Endodermal cell (in vitro differentiated cells): ENCODE data around the gene IDE. TPM values are rescaled to one million over a fixed set of nuclear protein-coding genes. Genes with fewer than 3 reads are reported as not detected.

Experiments
- DNase-seq: peaks from one replicate; pipeline ENCODE4 v3.0.0-alpha.2; 2017
- H3K27ac ChIP-seq: 2 replicates; pipeline ENCODE4 v1.5.1; 2013; ENCODE audit warnings: mild to moderate bottlenecking, low read depth, low read length, moderate library complexity
- H3K27me3 ChIP-seq: 2 replicates; pipeline ENCODE4 v1.6.1; 2013; ENCODE audit warnings: mild to moderate bottlenecking, low read length, moderate library complexity; ENCODE audit not compliant: insufficient read depth, control insufficient read depth, poor library complexity, severe bottlenecking
- H3K36me3 ChIP-seq: 2 replicates; pipeline ENCODE4 v1.7.0; 2013; ENCODE audit warnings: mild to moderate bottlenecking, low read length, moderate library complexity; ENCODE audit not compliant: control insufficient read depth, insufficient read depth
- H3K4me1 ChIP-seq: one replicate; pipeline ENCODE4 v1.7.0; 2013; ENCODE audit warnings: low read length; ENCODE audit not compliant: control insufficient read depth, insufficient read depth
- H3K4me3 ChIP-seq: 2 replicates; pipeline ENCODE4 v1.5.1; 2013; ENCODE audit warnings: mild to moderate bottlenecking, low read length, moderate library complexity
- H3K9ac ChIP-seq: 2 replicates; pipeline ENCODE4 v1.6.1; 2013; ENCODE audit warnings: mild to moderate bottlenecking, low read length, moderate library complexity; ENCODE audit not compliant: poor library complexity, severe bottlenecking; ENCODE audit errors: extremely low read depth
- H3K9me3 ChIP-seq: 2 replicates; pipeline ENCODE4 v1.6.1; 2013; ENCODE audit warnings: mild to moderate bottlenecking, low read length, moderate library complexity; ENCODE audit not compliant: control insufficient read depth
- H3K27ac Mint-ChIP-seq: 2 replicates; pipeline ENCODE4 v1.8.0; 2020; ENCODE audit warnings: mixed read lengths
- H3K27me3 Mint-ChIP-seq: 2 replicates; pipeline ENCODE4 v1.8.0; 2021; ENCODE audit warnings: mild to moderate bottlenecking, mixed read lengths; ENCODE audit not compliant: insufficient read depth
- H3K36me3 Mint-ChIP-seq: 2 replicates; pipeline ENCODE4 v1.8.0; 2020; ENCODE audit warnings: low read depth, mixed read lengths
- H3K4me1 Mint-ChIP-seq: 2 replicates; pipeline ENCODE4 v1.8.0; 2020; ENCODE audit warnings: mixed read lengths
- H3K4me3 Mint-ChIP-seq: 2 replicates; pipeline ENCODE4 v1.8.0; 2020; ENCODE audit warnings: mild to moderate bottlenecking, moderate library complexity, mixed read lengths
- H3K9me3 Mint-ChIP-seq: 2 replicates; pipeline ENCODE4 v1.8.0; 2020; ENCODE audit warnings: mild to moderate bottlenecking, mixed read lengths
- CTCF ChIP-seq: fragments of 200-600 bp; sonication (generic); conservative IDR thresholded peaks from 2 replicates; pipeline ENCODE4 v1.5.0; 2021; ENCODE audit warnings: antibody characterized with exemption, mild to moderate bottlenecking
- WGBS, 2 experiments: methylation state at CpG; one replicate each; pipeline versions ENCODE4 v1.1.5 to v1.1.7; 2013; ENCODE audit warnings: missing lambda C conversion rate in 2 of 2, mixed read lengths in 1 of 2; ENCODE audit not compliant: insufficient coverage in 1 of 2, insufficient read length in 1 of 2; 5-methylcytosine and 5-hydroxymethylcytosine counted together
- total RNA-seq, 2 donors: library from RNA; stranded (reverse); fragmentation: NEBNext Ultra II Directional in 1 of 2; extraction: Animal tissue kit (Norgen Biotek cat#: 25700) in 1 of 2; gene quantifications; 2 replicates in 1 of 2; 3 replicates in 1 of 2; pipeline ENCODE4 v1.2.1, GENCODE V29; 2021

IDE gene
- total RNA-seq, 2 donors from 2014 or later: 56.3 to 63.3 TPM

GRCh38 chr10:92505044-92505443 lies 68.8 kb downstream of the IDE start:
- no peak overlapping the region for H3K9ac ChIP-seq
- no peak overlapping the region for H3K27ac ChIP-seq
- TF ChIP-seq CTCF: no peak
- no peaks in the 10 kb centered on the region for H3K9me3 ChIP-seq
- H3K27me3 ChIP-seq: no peaks in the 10 kb centered on the region
- Mint-ChIP-seq H3K4me3 (no peak overlapping the region), H3K27ac (no peak overlapping the region), H3K4me1 (peaks cover 6% of the 10 kb centered on the region), H3K9me3 (no peaks in the 10 kb centered on the region), H3K27me3 (no peaks in the 10 kb centered on the region), H3K36me3 (peaks cover 48% of the 10 kb centered on the region)
- peaks cover 45% of the 10 kb centered on the region for H3K36me3 ChIP-seq
- no peak for DNase-seq
- no peak overlapping the region for H3K4me3 ChIP-seq
- peaks cover 8% of the 10 kb centered on the region for H3K4me1 ChIP-seq
- 86 to 89% methylated on average over 1 to 5 of the region's 5 CpGs for WGBS, 2 experiments

DNA sequence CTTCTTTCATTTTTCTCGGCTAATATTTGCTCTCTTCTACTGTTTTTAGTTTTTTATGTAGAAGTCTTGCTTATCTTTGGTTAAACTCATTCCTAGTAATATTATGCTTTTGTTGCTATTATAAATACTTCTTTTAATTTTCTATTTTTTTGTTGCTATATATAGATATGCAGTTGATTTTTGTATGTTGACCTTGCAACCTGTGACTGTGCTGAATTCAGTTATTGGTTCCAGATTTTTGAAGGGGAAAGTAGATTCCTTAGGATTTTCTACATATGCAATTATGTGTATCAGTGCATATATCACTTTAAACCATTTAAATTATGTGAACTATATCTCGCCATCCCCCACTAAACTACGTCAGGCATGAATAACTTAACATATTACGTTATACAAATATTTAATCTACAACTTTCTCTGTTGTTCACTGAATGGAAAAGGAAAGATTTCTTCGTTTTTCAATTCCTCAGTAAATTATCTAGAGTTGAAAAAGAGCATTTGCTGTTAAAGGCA lies 71.5 kb downstream of the IDE start:
- H3K27ac ChIP-seq: no peak overlapping the region
- WGBS, 2 experiments: 89 to 100% methylated on average over 3 to 4 of the region's 5 CpGs
- H3K9ac ChIP-seq: no peak overlapping the region
- DNase-seq: no peak
- peaks cover 48% of the 10 kb centered on the region for H3K36me3 Mint-ChIP-seq
- H3K27ac Mint-ChIP-seq: no peak overlapping the region
- no peaks in the 10 kb centered on the region for H3K27me3 ChIP-seq
- peaks cover 50% of the 10 kb centered on the region for H3K36me3 ChIP-seq
- H3K4me3 Mint-ChIP-seq: no peak overlapping the region
- H3K4me3 ChIP-seq: no peak overlapping the region
- TF ChIP-seq CTCF: no peak
- H3K9me3 ChIP-seq: no peaks in the 10 kb centered on the region
- H3K9me3 Mint-ChIP-seq: no peaks in the 10 kb centered on the region
- peaks cover 6% of the 10 kb centered on the region for H3K4me1 Mint-ChIP-seq
- no peaks in the 10 kb centered on the region for H3K27me3 Mint-ChIP-seq
- peaks cover 8% of the 10 kb centered on the region for H3K4me1 ChIP-seq

GRCh38 chr10:92493362-92493761 lies 80.5 kb downstream of the IDE start:
- H3K9me3 ChIP-seq: no peaks in the 10 kb centered on the region
- Mint-ChIP-seq H3K4me1 (no peaks in the 10 kb centered on the region), H3K4me3 (no peak overlapping the region), H3K27me3 (no peaks in the 10 kb centered on the region), H3K36me3 (peaks cover 53% of the 10 kb centered on the region), H3K9me3 (no peaks in the 10 kb centered on the region), H3K27ac (no peak overlapping the region)
- TF ChIP-seq CTCF: no peak
- H3K36me3 ChIP-seq: peaks cover 61% of the 10 kb centered on the region
- no peak overlapping the region for H3K9ac ChIP-seq
- no peak for DNase-seq
- no peak overlapping the region for H3K4me3 ChIP-seq
- H3K27ac ChIP-seq: no peak overlapping the region
- 92 to 100% methylated on average over 1 of the region's 1 CpG for WGBS, 2 experiments
- no peaks in the 10 kb centered on the region for H3K27me3 ChIP-seq
- H3K4me1 ChIP-seq: no peaks in the 10 kb centered on the region
